Right lobe of liver (tissue), 6 donors: Measurements from ENCODE around the gene ZBED2. TPM values are rescaled to one million over a fixed set of nuclear protein-coding genes. Genes with fewer than 3 reads are reported as not detected.

Experiments
- ATAC-seq, 4 donors: fragments of 200-7000 bp; cut with Tn5 transposase; one replicate each; pipeline ENCODE4 v1.9.1; 2020; ENCODE audit warnings: mild to moderate bottlenecking in 4 of 4, moderate library complexity in 4 of 4
- DNase-seq, 3 donors: peaks; one replicate each; pipeline ENCODE4 v3.0.0-alpha.2; 2020
- H3K27ac ChIP-seq, 3 donors: fragments of 200-600 bp; one replicate each; pipeline ENCODE4 v1.8.0; 2022
- H3K27me3 ChIP-seq, 2 donors: fragments of 200-600 bp; one replicate each; pipeline ENCODE4 v1.8.0; 2022
- H3K36me3 ChIP-seq, 4 donors: fragments of 200-600 bp; sonication (generic) in 1 of 4; one replicate each; pipeline versions ENCODE4 v1.5.1 to v1.8.0; 2017 to 2022; ENCODE audit warnings: control low read depth in 1 of 4
- H3K4me1 ChIP-seq, 4 donors: fragments of 200-600 bp; sonication (generic) in 1 of 4; one replicate each; pipeline versions ENCODE4 v1.5.1 to v1.8.0; 2017 to 2022; ENCODE audit warnings: control low read depth in 1 of 4
- H3K4me3 ChIP-seq, 3 donors: fragments of 200-600 bp; one replicate each; pipeline ENCODE4 v1.8.0; 2022
- H3K9me3 ChIP-seq, 4 donors: fragments of 200-600 bp; sonication (generic) in 1 of 4; one replicate each; pipeline versions ENCODE4 v1.5.1 to v1.8.0; 2017 to 2022; ENCODE audit warnings: control low read depth in 1 of 4
- POLR2A ChIP-seq: fragments of 450-650 bp; IDR thresholded peaks from one replicate; pipeline ENCODE4 v1.6.1; 2017; ENCODE audit warnings: antibody characterized with exemption, mild to moderate bottlenecking
- WGBS: methylation state at CpG from one replicate; pipeline ENCODE4 v1.1.6; 2018; ENCODE audit warnings: low coverage, low lambda C conversion rate; ENCODE audit not compliant: insufficient coverage; ENCODE audit errors: missing lambda C conversion rate; 5-methylcytosine and 5-hydroxymethylcytosine counted together
- intact Hi-C, 2 donors: fragments of 100-400 bp; cut with DNase I; formaldehyde crosslinking; loops; one replicate each; pipeline versions ENCODE4 v1.11.2 to v1.14.1; 2022
- total RNA-seq, 6 experiments: library from RNA; depleted of rRNA in 2 of 6; stranded (reverse); fragments of >200 nt in 2 of 6; fragmentation: NEBNext Ultra II Directional in 3 of 6; extraction: Animal tissue kit (Norgen Biotek cat#: 25700) in 3 of 6; gene quantifications; one replicate each; pipeline versions ENCODE4 v1.1.0 to v1.2.4, GENCODE V29; 2016 to 2023
- TF ChIP-seq, protein P1 (sequence below), 4 donors: fragments of 200-600 bp in 3 of 4; fragments of 450-650 bp in 1 of 4; IDR thresholded peaks; one replicate each; pipeline versions ENCODE4 v1.5.1 to v1.8.0; 2016 to 2022; ENCODE audit warnings: antibody characterized with exemption in 4 of 4, mild to moderate bottlenecking in 2 of 4
- donor health status: DM: no; HTN: yes; CAD: no.
- donor health status: DM: no; HTN: no; CAD: no.
- donor health status: DM: no; HTN: no; CAD: no.
- donor health status: DM: no; HTN: yes; CAD: no.
- donor health status: DM: no; HTN: yes; CAD: no.

ZBED2 gene
- total RNA-seq, 6 experiments from 2014 or later, result not detected

DNA sequence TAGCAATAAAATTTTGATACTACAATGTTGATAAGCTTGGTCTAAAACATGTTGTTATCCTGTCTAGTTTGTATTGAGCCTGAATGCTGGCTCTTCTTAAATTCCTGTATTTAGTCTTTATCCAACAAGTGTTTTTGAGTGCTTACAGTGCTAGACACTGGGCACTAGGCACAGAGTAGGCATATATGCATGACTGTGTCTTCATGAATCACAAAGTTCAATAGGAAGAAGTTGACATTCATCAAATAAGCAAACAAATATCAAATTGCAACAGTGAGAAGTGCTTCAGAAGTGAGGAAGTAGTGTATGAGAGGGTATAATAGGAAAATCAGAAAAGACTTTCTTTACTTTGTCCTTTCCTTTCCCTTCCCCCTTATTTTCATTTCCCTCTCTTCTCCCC, 46.4 kb downstream of the ZBED2 start:
- Histone ChIP-seq H3K27me3 (no peaks in the 10 kb centered on the region), H3K9me3 (no peaks in the 10 kb centered on the region), H3K27ac (no peak overlapping the region), H3K4me3 (no peak overlapping the region), H3K36me3 (no peaks in the 10 kb centered on the region), H3K4me1 (no peaks in the 10 kb centered on the region)
- DNase-seq, result no peak
- intact Hi-C loops, result no loop called here
- no peak for ATAC-seq
- TF ChIP-seq, protein P1, sequence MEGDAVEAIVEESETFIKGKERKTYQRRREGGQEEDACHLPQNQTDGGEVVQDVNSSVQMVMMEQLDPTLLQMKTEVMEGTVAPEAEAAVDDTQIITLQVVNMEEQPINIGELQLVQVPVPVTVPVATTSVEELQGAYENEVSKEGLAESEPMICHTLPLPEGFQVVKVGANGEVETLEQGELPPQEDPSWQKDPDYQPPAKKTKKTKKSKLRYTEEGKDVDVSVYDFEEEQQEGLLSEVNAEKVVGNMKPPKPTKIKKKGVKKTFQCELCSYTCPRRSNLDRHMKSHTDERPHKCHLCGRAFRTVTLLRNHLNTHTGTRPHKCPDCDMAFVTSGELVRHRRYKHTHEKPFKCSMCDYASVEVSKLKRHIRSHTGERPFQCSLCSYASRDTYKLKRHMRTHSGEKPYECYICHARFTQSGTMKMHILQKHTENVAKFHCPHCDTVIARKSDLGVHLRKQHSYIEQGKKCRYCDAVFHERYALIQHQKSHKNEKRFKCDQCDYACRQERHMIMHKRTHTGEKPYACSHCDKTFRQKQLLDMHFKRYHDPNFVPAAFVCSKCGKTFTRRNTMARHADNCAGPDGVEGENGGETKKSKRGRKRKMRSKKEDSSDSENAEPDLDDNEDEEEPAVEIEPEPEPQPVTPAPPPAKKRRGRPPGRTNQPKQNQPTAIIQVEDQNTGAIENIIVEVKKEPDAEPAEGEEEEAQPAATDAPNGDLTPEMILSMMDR (IDR thresholded peaks at IDR 0.05), result no peak
- no peak for TF ChIP-seq POLR2A

DNA sequence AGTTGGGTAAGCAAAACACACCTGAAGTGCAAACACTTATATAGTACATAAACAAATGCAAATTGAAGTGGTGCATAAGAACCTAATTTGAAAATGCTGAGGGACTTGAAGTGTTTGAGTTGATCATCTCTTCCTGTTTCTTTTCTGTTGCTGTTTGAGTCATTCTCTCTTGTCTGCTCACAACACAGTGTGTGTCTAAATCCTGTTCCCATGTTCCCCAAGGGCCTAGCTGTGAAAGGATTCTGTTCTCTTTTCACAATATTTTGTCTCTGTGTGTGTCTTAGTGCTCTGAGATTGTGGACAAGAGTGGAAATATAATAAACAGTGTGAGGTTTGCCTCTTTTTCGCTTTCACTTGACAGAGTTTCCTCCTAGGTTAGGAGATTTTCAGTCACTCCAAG, 47.1 kb downstream of the ZBED2 start:
- H3K4me3 ChIP-seq, result no peak overlapping the region
- ATAC-seq (no peak), DNase-seq (no peak)
- no peak overlapping the region for H3K27ac ChIP-seq
- H3K27me3 ChIP-seq, result no peaks in the 10 kb centered on the region
- intact Hi-C loops, result no loop called here
- H3K36me3 ChIP-seq, result no peaks in the 10 kb centered on the region
- 80% methylated on average over 1 of the region's 1 CpG for WGBS
- no peaks in the 10 kb centered on the region for H3K4me1 ChIP-seq
- TF ChIP-seq, protein P1 (IDR thresholded peaks at IDR 0.05), result no peak
- TF ChIP-seq POLR2A, result no peak
- no peaks in the 10 kb centered on the region for H3K9me3 ChIP-seq

DNA sequence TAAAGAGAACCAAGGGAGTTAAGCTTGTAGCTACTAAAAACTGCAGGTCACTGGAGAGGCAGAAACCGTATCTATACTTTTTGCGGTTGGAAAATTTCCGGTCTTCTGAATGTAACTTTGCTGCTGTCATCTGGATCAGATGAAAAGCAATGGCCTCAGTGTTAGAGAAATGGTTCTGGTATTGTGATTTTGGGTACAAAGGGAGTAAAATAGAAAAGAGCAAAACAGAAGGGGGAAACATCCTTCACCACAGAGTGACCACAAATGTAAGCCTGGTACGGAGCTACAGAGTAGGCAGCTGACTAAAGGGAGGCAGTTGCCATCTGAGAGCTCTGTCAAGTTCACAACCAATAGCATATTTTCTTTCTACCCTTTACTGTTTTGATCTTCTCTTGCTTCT, 47.5 kb downstream of the ZBED2 start:
- no peak for DNase-seq
- Histone ChIP-seq H3K4me1 (no peaks in the 10 kb centered on the region), H3K27ac (no peak overlapping the region), H3K27me3 (no peaks in the 10 kb centered on the region), H3K4me3 (no peak overlapping the region), H3K36me3 (no peaks in the 10 kb centered on the region), H3K9me3 (no peaks in the 10 kb centered on the region)
- intact Hi-C loops, result no loop called here
- 45% methylated on average over 4 of the region's 4 CpGs for WGBS
- TF ChIP-seq, protein P1 (IDR thresholded peaks at IDR 0.05), result no peak
- no peak for TF ChIP-seq POLR2A
- no peak for ATAC-seq

DNA sequence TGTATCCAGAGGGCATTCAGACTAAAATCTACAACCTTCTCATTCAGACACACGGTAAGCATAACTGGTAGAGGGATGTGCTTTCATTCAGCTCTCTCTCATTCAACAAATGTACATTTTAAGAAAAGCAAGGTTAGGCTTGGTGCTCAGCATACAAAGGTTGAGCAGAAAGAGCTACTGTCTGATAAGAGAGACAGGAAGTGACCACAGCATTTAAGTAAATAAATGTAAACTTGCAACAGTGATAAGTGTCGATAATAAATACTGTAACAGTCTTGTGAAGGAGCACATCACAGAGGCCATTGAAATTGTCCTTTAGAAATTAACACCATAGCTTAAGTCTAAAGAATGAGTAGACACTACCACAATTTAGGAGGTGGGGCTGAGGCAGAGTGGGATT, 49.8 kb downstream of the ZBED2 start:
- no peak for ATAC-seq
- WGBS, result 60% methylated on average over 2 of the region's 2 CpGs
- Histone ChIP-seq H3K4me3 (no peak overlapping the region), H3K27ac (no peak overlapping the region), H3K36me3 (no peaks in the 10 kb centered on the region), H3K27me3 (no peaks in the 10 kb centered on the region), H3K9me3 (no peaks in the 10 kb centered on the region), H3K4me1 (no peaks in the 10 kb centered on the region)
- DNase-seq, result no peak
- TF ChIP-seq POLR2A, result no peak
- TF ChIP-seq, protein P1 (IDR thresholded peaks at IDR 0.05), result no peak
- intact Hi-C loops, result no loop called here

Other genes with a start within 250 kb of the ZBED2 start
- 1 to 10 TPM in 1 of 6 experiments, under 1 TPM in 5; 0.31 to 1.3 (median 0.79) TPM for gene CD96, start 53.1 kb downstream of the ZBED2 start, total RNA-seq
- gene PLCXD2, start 79.3 kb upstream of the ZBED2 start, total RNA-seq, result 10 to 100 TPM in 4 of 6 experiments, 1 to 10 TPM in 2; 7.1 to 27.3 (median 17.2) TPM